HG03139 (cell line): Measurements from ENCODE around the gene BCL11A.

ENCODE experiments used
- ATAC-seq: cut with Tn5 transposase; IDR thresholded peaks from one replicate; pipeline ENCODE4 v1.9.1; 2021; ENCODE audit not compliant: unreplicated experiment

The BCL11A gene

GRCh38 chr2:60546756-60547420 is 6.6 kb downstream of the BCL11A start:
- ATAC-seq, result no peak

GRCh38 chr2:60544954-60545560 is 8.4 kb downstream of the BCL11A start:
- ATAC-seq, result no peak

GRCh38 chr2:60544062-60544461 is 9.4 kb downstream of the BCL11A start:
- ATAC-seq, result no peak

- ATAC-seq, result no peak
Observed at GRCh38 chr2:60541056-60541651, 12.3 kb downstream of the BCL11A start.

GRCh38 chr2:60540074-60540473 is 13.4 kb downstream of the BCL11A start:
- ATAC-seq, result no peak

- no peak for ATAC-seq
Observed at GRCh38 chr2:60539140-60539539, 14.3 kb downstream of the BCL11A start.

- ATAC-seq, result no peak
Observed at GRCh38 chr2:60538101-60538500, 15.4 kb downstream of the BCL11A start.

- ATAC-seq, result no peak
Observed at GRCh38 chr2:60536746-60537145, 16.7 kb downstream of the BCL11A start.

- ATAC-seq, result no peak
Observed at GRCh38 chr2:60535685-60536312, 17.7 kb downstream of the BCL11A start.

- no peak for ATAC-seq
Observed at GRCh38 chr2:60534892-60535684, 18.4 kb downstream of the BCL11A start.

GRCh38 chr2:60534052-60534685 is 19.3 kb downstream of the BCL11A start:
- ATAC-seq, result no peak

GRCh38 chr2:60533101-60534051 is 20.1 kb downstream of the BCL11A start:
- no peak for ATAC-seq

- ATAC-seq, result no peak
Observed at GRCh38 chr2:60532421-60532820, 21.0 kb downstream of the BCL11A start.

GRCh38 chr2:60531701-60532133 is 21.7 kb downstream of the BCL11A start:
- ATAC-seq, result no peak

- peak; percentile 64 for ATAC-seq
Observed at GRCh38 chr2:60530660-60531281, 22.7 kb downstream of the BCL11A start.

- ATAC-seq, result no peak
Observed at GRCh38 chr2:60529785-60530627, 23.4 kb downstream of the BCL11A start.

- ATAC-seq, result no peak
Observed at GRCh38 chr2:60529136-60529784, 24.2 kb downstream of the BCL11A start.
